Sigmoid colon (tissue), 3 donors: ENCODE results near the gene RNASEH2B.

Experiments used
- CTCF ChIP-seq, 4 experiments: fragments of 450-650 bp in 3 of 4; fragments of 200-600 bp in 1 of 4; IDR thresholded peaks; one replicate each; pipeline ENCODE4 v1.5.1; 2016 to 2019; ENCODE audit warnings: antibody characterized with exemption in 4 of 4, mild to moderate bottlenecking in 3 of 4, moderate library complexity in 2 of 4
- POLR2A ChIP-seq, 2 donors: fragments of 450-650 bp; IDR thresholded peaks; one replicate each; pipeline ENCODE4 v1.6.1; 2016; ENCODE audit warnings: antibody characterized with exemption in 2 of 2, mild to moderate bottlenecking in 2 of 2, moderate library complexity in 2 of 2

GRCh38 chr13:50995854-50996253 is 86.3 kb downstream of the RNASEH2B start:
- TF ChIP-seq CTCF (IDR thresholded peaks at IDR 0.05) (no peak), POLR2A (IDR thresholded peaks at IDR 0.05) (no peak)
